Measurements from ENCODE around the gene BAZ2B.

Gene BAZ2B

GRCh38 chr2:159484532-159484931 is 131.8 kb downstream of the BAZ2B start:
- H3K27ac ChIP-seq (ENCODE audit: low read depth, low read length) = no peak overlapping the region
- no peak overlapping the region for H3K4me3 ChIP-seq (ENCODE audit: low read depth in 1 of 2, low read length in 2 of 2)
- no peaks in the 10 kb centered on the region for H3K9me3 ChIP-seq (ENCODE audit: control insufficient read depth in 1 of 2, low read length in 2 of 2)
- H3K9ac ChIP-seq (ENCODE audit: low read depth in 1 of 2, low read length in 2 of 2) = no peak overlapping the region
- no peaks in the 10 kb centered on the region for H3K36me3 ChIP-seq (ENCODE audit: control insufficient read depth in 1 of 2, insufficient read depth in 2 of 2, low read length in 2 of 2)
- H3K4me1 ChIP-seq (ENCODE audit: control insufficient read depth in 1 of 2, insufficient read depth in 2 of 2, low read length in 2 of 2) = peaks cover 5 to 6% of the 10 kb centered on the region in 2 donors
- H3K27me3 ChIP-seq (ENCODE audit: control insufficient read depth in 1 of 2, insufficient read depth in 2 of 2, low read length in 2 of 2) = no peaks in the 10 kb centered on the region

- Histone ChIP-seq H3K27ac (ENCODE audit: low read depth, low read length) (no peak overlapping the region), H3K4me1 (ENCODE audit: control insufficient read depth in 1 of 2, insufficient read depth in 2 of 2, low read length in 2 of 2) (no peaks in the 10 kb centered on the region), H3K9ac (ENCODE audit: low read depth in 1 of 2, low read length in 2 of 2) (no peak overlapping the region), H3K27me3 (ENCODE audit: control insufficient read depth in 1 of 2, insufficient read depth in 2 of 2, low read length in 2 of 2) (no peaks in the 10 kb centered on the region), H3K4me3 (ENCODE audit: low read depth in 1 of 2, low read length in 2 of 2) (no peak overlapping the region), H3K36me3 (ENCODE audit: control insufficient read depth in 1 of 2, insufficient read depth in 2 of 2, low read length in 2 of 2) (peaks cover 13 to 23% of the 10 kb centered on the region in 2 donors), H3K9me3 (ENCODE audit: control insufficient read depth in 1 of 2, low read length in 2 of 2) (no peaks in the 10 kb centered on the region)
Measured at GRCh38 chr2:159476329-159476728, 140.0 kb downstream of the BAZ2B start.

GRCh38 chr2:159475793-159476192 is 140.6 kb downstream of the BAZ2B start:
- H3K4me1 ChIP-seq (ENCODE audit: control insufficient read depth in 1 of 2, insufficient read depth in 2 of 2, low read length in 2 of 2) = no peaks in the 10 kb centered on the region
- peaks cover 13 to 23% of the 10 kb centered on the region in 2 donors for H3K36me3 ChIP-seq (ENCODE audit: control insufficient read depth in 1 of 2, insufficient read depth in 2 of 2, low read length in 2 of 2)
- no peaks in the 10 kb centered on the region for H3K9me3 ChIP-seq (ENCODE audit: control insufficient read depth in 1 of 2, low read length in 2 of 2)
- no peak overlapping the region for H3K9ac ChIP-seq (ENCODE audit: low read depth in 1 of 2, low read length in 2 of 2)
- no peak overlapping the region for H3K4me3 ChIP-seq (ENCODE audit: low read depth in 1 of 2, low read length in 2 of 2)
- no peak overlapping the region for H3K27ac ChIP-seq (ENCODE audit: low read depth, low read length)
- no peaks in the 10 kb centered on the region for H3K27me3 ChIP-seq (ENCODE audit: control insufficient read depth in 1 of 2, insufficient read depth in 2 of 2, low read length in 2 of 2)

GRCh38 chr2:159471340-159471739 is 145.0 kb downstream of the BAZ2B start:
- no peak overlapping the region for H3K9ac ChIP-seq (ENCODE audit: low read depth in 1 of 2, low read length in 2 of 2)
- H3K4me1 ChIP-seq (ENCODE audit: control insufficient read depth in 1 of 2, insufficient read depth in 2 of 2, low read length in 2 of 2) = no peaks in the 10 kb centered on the region
- H3K4me3 ChIP-seq (ENCODE audit: low read depth in 1 of 2, low read length in 2 of 2) = no peak overlapping the region
- no peaks in the 10 kb centered on the region for H3K9me3 ChIP-seq (ENCODE audit: control insufficient read depth in 1 of 2, low read length in 2 of 2)
- H3K27me3 ChIP-seq (ENCODE audit: control insufficient read depth in 1 of 2, insufficient read depth in 2 of 2, low read length in 2 of 2) = no peaks in the 10 kb centered on the region
- peaks cover 8 to 10% of the 10 kb centered on the region in 2 donors for H3K36me3 ChIP-seq (ENCODE audit: control insufficient read depth in 1 of 2, insufficient read depth in 2 of 2, low read length in 2 of 2)
- no peak overlapping the region for H3K27ac ChIP-seq (ENCODE audit: low read depth, low read length)

- Histone ChIP-seq H3K4me1 (ENCODE audit: control insufficient read depth in 1 of 2, insufficient read depth in 2 of 2, low read length in 2 of 2) (no peaks in the 10 kb centered on the region), H3K9me3 (ENCODE audit: control insufficient read depth in 1 of 2, low read length in 2 of 2) (no peaks in the 10 kb centered on the region), H3K27ac (ENCODE audit: low read depth, low read length) (no peak overlapping the region), H3K27me3 (ENCODE audit: control insufficient read depth in 1 of 2, insufficient read depth in 2 of 2, low read length in 2 of 2) (no peaks in the 10 kb centered on the region), H3K36me3 (ENCODE audit: control insufficient read depth in 1 of 2, insufficient read depth in 2 of 2, low read length in 2 of 2) (no peaks in the 10 kb centered on the region), H3K4me3 (ENCODE audit: low read depth in 1 of 2, low read length in 2 of 2) (no peak overlapping the region), H3K9ac (ENCODE audit: low read depth in 1 of 2, low read length in 2 of 2) (no peak overlapping the region)
Measured at GRCh38 chr2:159468257-159468656, 148.1 kb downstream of the BAZ2B start.

- H3K9ac ChIP-seq (ENCODE audit: low read depth in 1 of 2, low read length in 2 of 2) = no peak overlapping the region
- H3K36me3 ChIP-seq (ENCODE audit: control insufficient read depth in 1 of 2, insufficient read depth in 2 of 2, low read length in 2 of 2) = peaks cover 0 to 4% of the 10 kb centered on the region in 2 donors
- no peaks in the 10 kb centered on the region for H3K27me3 ChIP-seq (ENCODE audit: control insufficient read depth in 1 of 2, insufficient read depth in 2 of 2, low read length in 2 of 2)
- H3K27ac ChIP-seq (ENCODE audit: low read depth, low read length) = no peak overlapping the region
- peaks cover 0 to 5% of the 10 kb centered on the region in 2 donors for H3K4me1 ChIP-seq (ENCODE audit: control insufficient read depth in 1 of 2, insufficient read depth in 2 of 2, low read length in 2 of 2)
- no peak overlapping the region for H3K4me3 ChIP-seq (ENCODE audit: low read depth in 1 of 2, low read length in 2 of 2)
- no peaks in the 10 kb centered on the region for H3K9me3 ChIP-seq (ENCODE audit: control insufficient read depth in 1 of 2, low read length in 2 of 2)
Measured at GRCh38 chr2:159462961-159463360, 153.4 kb downstream of the BAZ2B start.

- H3K9me3 ChIP-seq (ENCODE audit: control insufficient read depth in 1 of 2, low read length in 2 of 2) = no peaks in the 10 kb centered on the region
- H3K27me3 ChIP-seq (ENCODE audit: control insufficient read depth in 1 of 2, insufficient read depth in 2 of 2, low read length in 2 of 2) = no peaks in the 10 kb centered on the region
- peaks cover 0 to 4% of the 10 kb centered on the region in 2 donors for H3K36me3 ChIP-seq (ENCODE audit: control insufficient read depth in 1 of 2, insufficient read depth in 2 of 2, low read length in 2 of 2)
- no peak overlapping the region for H3K4me3 ChIP-seq (ENCODE audit: low read depth in 1 of 2, low read length in 2 of 2)
- peaks cover 4 to 5% of the 10 kb centered on the region in 2 donors for H3K4me1 ChIP-seq (ENCODE audit: control insufficient read depth in 1 of 2, insufficient read depth in 2 of 2, low read length in 2 of 2)
- no peak overlapping the region for H3K9ac ChIP-seq (ENCODE audit: low read depth in 1 of 2, low read length in 2 of 2)
- no peak overlapping the region for H3K27ac ChIP-seq (ENCODE audit: low read depth, low read length)
Measured at GRCh38 chr2:159462201-159462785, 154.1 kb downstream of the BAZ2B start.

- Histone ChIP-seq H3K9me3 (ENCODE audit: control insufficient read depth in 1 of 2, low read length in 2 of 2) (no peaks in the 10 kb centered on the region), H3K27me3 (ENCODE audit: control insufficient read depth in 1 of 2, insufficient read depth in 2 of 2, low read length in 2 of 2) (no peaks in the 10 kb centered on the region), H3K27ac (ENCODE audit: low read depth, low read length) (no peak overlapping the region)
Measured at GRCh38 chr2:159461076-159461475, 155.3 kb downstream of the BAZ2B start.

GRCh38 chr2:159460227-159460626 is 156.1 kb downstream of the BAZ2B start:
- Histone ChIP-seq H3K36me3 (ENCODE audit: control insufficient read depth in 1 of 2, insufficient read depth in 2 of 2, low read length in 2 of 2) (peaks cover 0 to 4% of the 10 kb centered on the region in 2 donors), H3K9me3 (ENCODE audit: control insufficient read depth in 1 of 2, low read length in 2 of 2) (no peaks in the 10 kb centered on the region), H3K27ac (ENCODE audit: low read depth, low read length) (no peak overlapping the region), H3K9ac (ENCODE audit: low read depth in 1 of 2, low read length in 2 of 2) (no peak overlapping the region), H3K4me3 (ENCODE audit: low read depth in 1 of 2, low read length in 2 of 2) (no peak overlapping the region), H3K4me1 (ENCODE audit: control insufficient read depth in 1 of 2, insufficient read depth in 2 of 2, low read length in 2 of 2) (peaks cover 7 to 8% of the 10 kb centered on the region in 2 donors), H3K27me3 (ENCODE audit: control insufficient read depth in 1 of 2, insufficient read depth in 2 of 2, low read length in 2 of 2) (no peaks in the 10 kb centered on the region)

More at GRCh38 chr2:159461076-159461475, 155.3 kb downstream of the BAZ2B start:
- H3K36me3 ChIP-seq (ENCODE audit: control insufficient read depth in 1 of 2, insufficient read depth in 2 of 2, low read length in 2 of 2) = peaks cover 0 to 4% of the 10 kb centered on the region in 2 donors
- H3K4me3 ChIP-seq (ENCODE audit: low read depth in 1 of 2, low read length in 2 of 2) = no peak overlapping the region
- no peak overlapping the region for H3K9ac ChIP-seq (ENCODE audit: low read depth in 1 of 2, low read length in 2 of 2)
- H3K4me1 ChIP-seq (ENCODE audit: control insufficient read depth in 1 of 2, insufficient read depth in 2 of 2, low read length in 2 of 2) = peaks cover 5 to 7% of the 10 kb centered on the region in 2 donors

GRCh38 chr2:159459279-159459678 is 157.1 kb downstream of the BAZ2B start:
- Histone ChIP-seq H3K4me3 (ENCODE audit: low read depth in 1 of 2, low read length in 2 of 2) (no peak overlapping the region), H3K27me3 (ENCODE audit: control insufficient read depth in 1 of 2, insufficient read depth in 2 of 2, low read length in 2 of 2) (no peaks in the 10 kb centered on the region), H3K4me1 (ENCODE audit: control insufficient read depth in 1 of 2, insufficient read depth in 2 of 2, low read length in 2 of 2) (peaks cover 7 to 8% of the 10 kb centered on the region in 2 donors), H3K9ac (ENCODE audit: low read depth in 1 of 2, low read length in 2 of 2) (no peak overlapping the region), H3K9me3 (ENCODE audit: control insufficient read depth in 1 of 2, low read length in 2 of 2) (no peaks in the 10 kb centered on the region), H3K36me3 (ENCODE audit: control insufficient read depth in 1 of 2, insufficient read depth in 2 of 2, low read length in 2 of 2) (peaks cover 0 to 4% of the 10 kb centered on the region in 2 donors), H3K27ac (ENCODE audit: low read depth, low read length) (no peak overlapping the region)

Data from duodenal mucosa (tissue), 2 donors.